Measurements from ENCODE around the gene AP2A1. TPM values are rescaled to one million over a fixed set of nuclear protein-coding genes. Genes with fewer than 3 reads are reported as not detected.
A peak's percentile ranks its signal among the peaks of the same experiment; 100 is the strongest.

The AP2A1 gene
- total RNA-seq, 1 experiment from 2014 or later: 119 TPM

DNA sequence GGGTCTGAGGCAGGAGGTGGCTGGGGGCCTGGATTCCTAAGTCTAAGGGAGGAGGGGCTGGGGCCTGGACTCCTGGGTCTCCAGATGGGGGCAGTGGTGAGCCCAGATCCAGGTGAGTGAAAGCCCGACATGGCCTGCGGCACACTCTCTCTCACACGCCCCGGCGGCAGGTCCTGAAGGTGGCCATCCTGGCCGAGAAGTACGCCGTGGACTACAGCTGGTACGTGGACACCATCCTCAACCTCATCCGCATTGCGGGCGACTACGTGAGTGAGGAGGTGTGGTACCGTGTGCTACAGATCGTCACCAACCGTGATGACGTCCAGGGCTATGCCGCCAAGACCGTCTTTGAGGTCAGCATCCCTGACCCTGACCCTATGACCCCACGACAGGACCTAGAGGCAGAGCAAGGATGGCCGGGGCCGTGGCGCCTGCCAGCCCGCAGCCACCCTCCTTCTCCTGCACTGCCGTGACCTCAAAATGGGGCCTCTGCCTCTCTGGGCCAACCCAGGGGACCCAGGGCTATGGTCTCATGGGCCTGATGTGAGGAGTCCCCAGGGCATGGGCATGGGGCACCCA lies 33.1 kb downstream of the AP2A1 start:
- Mint-ChIP-seq H3K27ac (no peak overlapping the region), H3K4me3 (no peak overlapping the region), H3K36me3 (peaks cover 35% of the 10 kb centered on the region), H3K4me1 (peaks cover 15% of the 10 kb centered on the region), H3K9me3 (no peaks in the 10 kb centered on the region), H3K27me3 (ENCODE audit: low read depth) (no peaks in the 10 kb centered on the region)
- peak; percentile 82 for DNase-seq (ENCODE audit: low spot score)
- ChIA-PET POLR2A (no interaction called here), CTCF (interaction anchor here (1.5 kb wide), 1 partner anchor 10 kb away, joined by 3 read pairs; no protein-coding TSS in a partner anchor)
- TF ChIP-seq, protein P1, sequence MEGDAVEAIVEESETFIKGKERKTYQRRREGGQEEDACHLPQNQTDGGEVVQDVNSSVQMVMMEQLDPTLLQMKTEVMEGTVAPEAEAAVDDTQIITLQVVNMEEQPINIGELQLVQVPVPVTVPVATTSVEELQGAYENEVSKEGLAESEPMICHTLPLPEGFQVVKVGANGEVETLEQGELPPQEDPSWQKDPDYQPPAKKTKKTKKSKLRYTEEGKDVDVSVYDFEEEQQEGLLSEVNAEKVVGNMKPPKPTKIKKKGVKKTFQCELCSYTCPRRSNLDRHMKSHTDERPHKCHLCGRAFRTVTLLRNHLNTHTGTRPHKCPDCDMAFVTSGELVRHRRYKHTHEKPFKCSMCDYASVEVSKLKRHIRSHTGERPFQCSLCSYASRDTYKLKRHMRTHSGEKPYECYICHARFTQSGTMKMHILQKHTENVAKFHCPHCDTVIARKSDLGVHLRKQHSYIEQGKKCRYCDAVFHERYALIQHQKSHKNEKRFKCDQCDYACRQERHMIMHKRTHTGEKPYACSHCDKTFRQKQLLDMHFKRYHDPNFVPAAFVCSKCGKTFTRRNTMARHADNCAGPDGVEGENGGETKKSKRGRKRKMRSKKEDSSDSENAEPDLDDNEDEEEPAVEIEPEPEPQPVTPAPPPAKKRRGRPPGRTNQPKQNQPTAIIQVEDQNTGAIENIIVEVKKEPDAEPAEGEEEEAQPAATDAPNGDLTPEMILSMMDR (IDR thresholded peaks at IDR 0.05): peak; percentile 35; the same call in 1 of the 2 replicates
- TF ChIP-seq SP1 (CRISPR knock-in tag; conservative IDR thresholded peaks at IDR 0.05): 0 out of 2 replicates have a peak, but pooled peaks have one; percentile 17
- no peak for TF ChIP-seq CBFB (CRISPR knock-in tag; IDR thresholded peaks at IDR 0.05; ENCODE audit: low read depth)
- no peak for TF ChIP-seq CREB1 (CRISPR knock-in tag; IDR thresholded peaks at IDR 0.05)
- TF ChIP-seq ESRRA (CRISPR knock-in tag; IDR thresholded peaks at IDR 0.05; ENCODE audit: borderline replicate concordance): no peak
- ATAC-seq: peak; percentile 61

DNA sequence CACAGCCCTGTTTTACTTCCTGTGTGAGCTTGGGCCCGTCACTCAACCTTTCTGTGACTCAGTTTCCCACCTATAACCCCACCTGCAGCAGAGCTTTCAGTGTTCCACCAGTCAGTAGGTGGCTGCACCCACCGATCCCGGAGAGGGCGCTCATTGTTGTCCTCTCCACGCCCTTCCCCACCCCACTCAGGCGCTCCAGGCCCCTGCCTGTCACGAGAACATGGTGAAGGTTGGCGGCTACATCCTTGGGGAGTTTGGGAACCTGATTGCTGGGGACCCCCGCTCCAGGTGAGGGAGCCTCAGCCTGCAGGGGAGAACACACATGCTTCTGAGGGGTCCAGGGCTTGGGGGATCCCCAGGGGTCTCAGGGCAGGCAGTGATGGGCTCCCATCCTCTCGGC lies 34.0 kb downstream of the AP2A1 start:
- ATAC-seq (no peak), DNase-seq (ENCODE audit: low spot score) (no peak)
- H3K9me3 Mint-ChIP-seq: no peaks in the 10 kb centered on the region
- no peak for TF ChIP-seq HMGA2 (CRISPR knock-in tag; IDR thresholded peaks at IDR 0.05)
- TF ChIP-seq TCF7 (CRISPR knock-in tag; IDR thresholded peaks at IDR 0.05; ENCODE audit: low read depth): no peak
- TF ChIP-seq E2F5 (CRISPR knock-in tag; IDR thresholded peaks at IDR 0.05): no peak
- H3K4me1 Mint-ChIP-seq: peaks cover 15% of the 10 kb centered on the region
- H3K36me3 Mint-ChIP-seq: peaks cover 27% of the 10 kb centered on the region
- CTCF ChIA-PET: interaction anchor here (0.5 kb wide), 1 partner anchor 229 kb away, joined by 4 read pairs; no protein-coding TSS in a partner anchor
- H3K4me3 Mint-ChIP-seq: no peak overlapping the region
- no peak overlapping the region for H3K27ac Mint-ChIP-seq
- H3K27me3 Mint-ChIP-seq (ENCODE audit: low read depth): no peaks in the 10 kb centered on the region
- POLR2A ChIA-PET: no interaction called here

DNA sequence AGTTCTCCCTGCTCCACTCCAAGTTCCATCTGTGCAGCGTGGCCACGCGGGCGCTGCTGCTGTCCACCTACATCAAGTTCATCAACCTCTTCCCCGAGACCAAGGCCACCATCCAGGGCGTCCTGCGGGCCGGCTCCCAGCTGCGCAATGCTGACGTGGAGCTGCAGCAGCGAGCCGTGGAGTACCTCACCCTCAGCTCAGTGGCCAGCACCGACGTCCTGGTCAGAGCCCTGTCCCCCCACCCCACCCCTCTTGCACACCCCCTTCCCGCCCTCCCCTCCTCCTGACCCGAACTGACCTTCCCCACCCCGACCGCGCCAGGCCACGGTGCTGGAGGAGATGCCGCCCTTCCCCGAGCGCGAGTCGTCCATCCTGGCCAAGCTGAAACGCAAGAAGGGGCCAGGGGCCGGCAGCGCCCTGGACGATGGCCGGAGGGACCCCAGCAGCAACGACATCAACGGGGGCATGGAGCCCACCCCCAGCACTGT lies 34.6 kb downstream of the AP2A1 start:
- Mint-ChIP-seq H3K27ac (no peak overlapping the region), H3K9me3 (no peaks in the 10 kb centered on the region), H3K27me3 (ENCODE audit: low read depth) (no peaks in the 10 kb centered on the region), H3K36me3 (peaks cover 23% of the 10 kb centered on the region), H3K4me3 (peak overlapping the region; percentile 24; the same call in 1 of the 2 replicates), H3K4me1 (peaks cover 19% of the 10 kb centered on the region)
- TF ChIP-seq OVOL2 (CRISPR knock-in tag; IDR thresholded peaks at IDR 0.05; ENCODE audit: borderline replicate concordance) (no peak), SP1 (CRISPR knock-in tag; conservative IDR thresholded peaks at IDR 0.05) (no peak), GTF2I (CRISPR knock-in tag; conservative IDR thresholded peaks at IDR 0.05) (no peak), ARID4B (CRISPR knock-in tag; IDR thresholded peaks at IDR 0.05; ENCODE audit: borderline replicate concordance) (no peak), PREB (CRISPR knock-in tag; IDR thresholded peaks at IDR 0.05; ENCODE audit: borderline replicate concordance) (no peak), SMAD3 (CRISPR knock-in tag; IDR thresholded peaks at IDR 0.05; ENCODE audit: borderline replicate concordance) (no peak)
- TF ChIP-seq, protein P2, sequence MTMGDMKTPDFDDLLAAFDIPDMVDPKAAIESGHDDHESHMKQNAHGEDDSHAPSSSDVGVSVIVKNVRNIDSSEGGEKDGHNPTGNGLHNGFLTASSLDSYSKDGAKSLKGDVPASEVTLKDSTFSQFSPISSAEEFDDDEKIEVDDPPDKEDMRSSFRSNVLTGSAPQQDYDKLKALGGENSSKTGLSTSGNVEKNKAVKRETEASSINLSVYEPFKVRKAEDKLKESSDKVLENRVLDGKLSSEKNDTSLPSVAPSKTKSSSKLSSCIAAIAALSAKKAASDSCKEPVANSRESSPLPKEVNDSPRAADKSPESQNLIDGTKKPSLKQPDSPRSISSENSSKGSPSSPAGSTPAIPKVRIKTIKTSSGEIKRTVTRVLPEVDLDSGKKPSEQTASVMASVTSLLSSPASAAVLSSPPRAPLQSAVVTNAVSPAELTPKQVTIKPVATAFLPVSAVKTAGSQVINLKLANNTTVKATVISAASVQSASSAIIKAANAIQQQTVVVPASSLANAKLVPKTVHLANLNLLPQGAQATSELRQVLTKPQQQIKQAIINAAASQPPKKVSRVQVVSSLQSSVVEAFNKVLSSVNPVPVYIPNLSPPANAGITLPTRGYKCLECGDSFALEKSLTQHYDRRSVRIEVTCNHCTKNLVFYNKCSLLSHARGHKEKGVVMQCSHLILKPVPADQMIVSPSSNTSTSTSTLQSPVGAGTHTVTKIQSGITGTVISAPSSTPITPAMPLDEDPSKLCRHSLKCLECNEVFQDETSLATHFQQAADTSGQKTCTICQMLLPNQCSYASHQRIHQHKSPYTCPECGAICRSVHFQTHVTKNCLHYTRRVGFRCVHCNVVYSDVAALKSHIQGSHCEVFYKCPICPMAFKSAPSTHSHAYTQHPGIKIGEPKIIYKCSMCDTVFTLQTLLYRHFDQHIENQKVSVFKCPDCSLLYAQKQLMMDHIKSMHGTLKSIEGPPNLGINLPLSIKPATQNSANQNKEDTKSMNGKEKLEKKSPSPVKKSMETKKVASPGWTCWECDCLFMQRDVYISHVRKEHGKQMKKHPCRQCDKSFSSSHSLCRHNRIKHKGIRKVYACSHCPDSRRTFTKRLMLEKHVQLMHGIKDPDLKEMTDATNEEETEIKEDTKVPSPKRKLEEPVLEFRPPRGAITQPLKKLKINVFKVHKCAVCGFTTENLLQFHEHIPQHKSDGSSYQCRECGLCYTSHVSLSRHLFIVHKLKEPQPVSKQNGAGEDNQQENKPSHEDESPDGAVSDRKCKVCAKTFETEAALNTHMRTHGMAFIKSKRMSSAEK (CRISPR knock-in tag; IDR thresholded peaks at IDR 0.05; ENCODE audit: borderline replicate concordance): no peak
- DNase-seq (ENCODE audit: low spot score) (no peak), ATAC-seq (no peak)
- POLR2A ChIA-PET: interaction anchor here (1.5 kb wide), 1 partner anchor 36 kb away, joined by 3 read pairs; no protein-coding TSS in a partner anchor
- CTCF ChIA-PET: interaction anchor here (1.5 kb wide), 1 partner anchor 50 kb away, joined by 5 read pairs; no protein-coding TSS in a partner anchor
